ENCODE results near the gene IL1RAPL1.

Gene IL1RAPL1

GRCh38 chrX:28920153-28920943 lies 333.1 kb downstream of the IL1RAPL1 start:
- Mint-ChIP-seq H3K27me3 (no peaks in the 10 kb centered on the region), H3K4me1 (no peaks in the 10 kb centered on the region)

GRCh38 chrX:28922106-28922505 lies 334.9 kb downstream of the IL1RAPL1 start:
- Mint-ChIP-seq H3K36me3 (no peaks in the 10 kb centered on the region), H3K4me1 (no peaks in the 10 kb centered on the region), H3K27me3 (no peaks in the 10 kb centered on the region), H3K9me3 (peaks cover 5% of the 10 kb centered on the region), H3K4me3 (no peak overlapping the region), H3K27ac (no peak overlapping the region)
- no peak for ATAC-seq

More at GRCh38 chrX:28920153-28920943, 333.1 kb downstream of the IL1RAPL1 start:
- no peaks in the 10 kb centered on the region for H3K36me3 Mint-ChIP-seq
- no peak for ATAC-seq
- H3K4me3 Mint-ChIP-seq, result no peak overlapping the region
- H3K27ac Mint-ChIP-seq, result no peak overlapping the region
- peaks cover 3% of the 10 kb centered on the region for H3K9me3 Mint-ChIP-seq

GRCh38 chrX:28946846-28947245 lies 359.6 kb downstream of the IL1RAPL1 start:
- no peak overlapping the region for H3K27ac Mint-ChIP-seq
- H3K27me3 Mint-ChIP-seq, result no peaks in the 10 kb centered on the region
- no peak for ATAC-seq
- H3K4me3 Mint-ChIP-seq, result no peak overlapping the region
- no peaks in the 10 kb centered on the region for H3K4me1 Mint-ChIP-seq
- H3K9me3 Mint-ChIP-seq, result no peaks in the 10 kb centered on the region
- no peaks in the 10 kb centered on the region for H3K36me3 Mint-ChIP-seq

GRCh38 chrX:28960063-28960462 lies 372.8 kb downstream of the IL1RAPL1 start:
- Mint-ChIP-seq H3K9me3 (no peaks in the 10 kb centered on the region), H3K36me3 (no peaks in the 10 kb centered on the region), H3K4me3 (no peak overlapping the region)

GRCh38 chrX:28966331-28966730 lies 379.1 kb downstream of the IL1RAPL1 start:
- Mint-ChIP-seq H3K9me3 (peaks cover 2% of the 10 kb centered on the region), H3K4me3 (no peak overlapping the region), H3K36me3 (no peaks in the 10 kb centered on the region), H3K27me3 (no peaks in the 10 kb centered on the region), H3K27ac (no peak overlapping the region), H3K4me1 (no peaks in the 10 kb centered on the region)
- no peak for ATAC-seq

More at GRCh38 chrX:28960063-28960462, 372.8 kb downstream of the IL1RAPL1 start:
- H3K4me1 Mint-ChIP-seq, result no peaks in the 10 kb centered on the region
- H3K27ac Mint-ChIP-seq, result no peak overlapping the region
- no peaks in the 10 kb centered on the region for H3K27me3 Mint-ChIP-seq
- ATAC-seq, result no peak

GRCh38 chrX:28969126-28969525 lies 381.9 kb downstream of the IL1RAPL1 start:
- Mint-ChIP-seq H3K4me3 (no peak overlapping the region), H3K4me1 (no peaks in the 10 kb centered on the region), H3K9me3 (peaks cover 7% of the 10 kb centered on the region), H3K27ac (no peak overlapping the region), H3K36me3 (no peaks in the 10 kb centered on the region), H3K27me3 (no peaks in the 10 kb centered on the region)
- no peak for ATAC-seq

- H3K27me3 Mint-ChIP-seq, result no peaks in the 10 kb centered on the region
- H3K9me3 Mint-ChIP-seq, result peaks cover 10% of the 10 kb centered on the region
- no peak overlapping the region for H3K27ac Mint-ChIP-seq
- no peak for ATAC-seq
- no peaks in the 10 kb centered on the region for H3K4me1 Mint-ChIP-seq
- H3K36me3 Mint-ChIP-seq, result no peaks in the 10 kb centered on the region
- no peak overlapping the region for H3K4me3 Mint-ChIP-seq
These were observed 392.6 kb downstream of the IL1RAPL1 start for GRCh38 chrX:28979877-28980276.

GRCh38 chrX:28981952-28982351 lies 394.7 kb downstream of the IL1RAPL1 start:
- no peaks in the 10 kb centered on the region for H3K4me1 Mint-ChIP-seq

GRCh38 chrX:28988246-28988645 lies 401.0 kb downstream of the IL1RAPL1 start:
- Mint-ChIP-seq H3K9me3 (peaks cover 4% of the 10 kb centered on the region), H3K36me3 (no peaks in the 10 kb centered on the region), H3K4me1 (no peaks in the 10 kb centered on the region), H3K27me3 (no peaks in the 10 kb centered on the region), H3K27ac (no peak overlapping the region), H3K4me3 (no peak overlapping the region)
- no peak for ATAC-seq

More at GRCh38 chrX:28981952-28982351, 394.7 kb downstream of the IL1RAPL1 start:
- no peaks in the 10 kb centered on the region for H3K27me3 Mint-ChIP-seq
- no peak overlapping the region for H3K27ac Mint-ChIP-seq
- ATAC-seq, result no peak
- H3K36me3 Mint-ChIP-seq, result no peaks in the 10 kb centered on the region
- no peak overlapping the region for H3K4me3 Mint-ChIP-seq
- peaks cover 10% of the 10 kb centered on the region for H3K9me3 Mint-ChIP-seq

- ATAC-seq, result no peak
- Mint-ChIP-seq H3K4me3 (no peak overlapping the region), H3K27me3 (no peaks in the 10 kb centered on the region), H3K36me3 (no peaks in the 10 kb centered on the region), H3K27ac (no peak overlapping the region), H3K4me1 (no peaks in the 10 kb centered on the region), H3K9me3 (no peaks in the 10 kb centered on the region)
These were observed 410.6 kb downstream of the IL1RAPL1 start for GRCh38 chrX:28997706-28998463.

GRCh38 chrX:28998609-28999135 lies 411.4 kb downstream of the IL1RAPL1 start:
- no peaks in the 10 kb centered on the region for H3K36me3 Mint-ChIP-seq
- H3K27me3 Mint-ChIP-seq, result no peaks in the 10 kb centered on the region
- no peak for ATAC-seq
- H3K9me3 Mint-ChIP-seq, result no peaks in the 10 kb centered on the region
- no peak overlapping the region for H3K27ac Mint-ChIP-seq
- H3K4me1 Mint-ChIP-seq, result no peaks in the 10 kb centered on the region
- H3K4me3 Mint-ChIP-seq, result no peak overlapping the region

GRCh38 chrX:29012867-29013266 lies 425.6 kb downstream of the IL1RAPL1 start:
- Mint-ChIP-seq H3K27ac (no peak overlapping the region), H3K27me3 (no peaks in the 10 kb centered on the region), H3K9me3 (no peaks in the 10 kb centered on the region), H3K4me1 (no peaks in the 10 kb centered on the region), H3K36me3 (no peaks in the 10 kb centered on the region), H3K4me3 (no peak overlapping the region)
- ATAC-seq, result no peak

- H3K36me3 Mint-ChIP-seq, result no peaks in the 10 kb centered on the region
These were observed 436.0 kb downstream of the IL1RAPL1 start for GRCh38 chrX:29023207-29023606.

GRCh38 chrX:29024871-29025270 lies 437.6 kb downstream of the IL1RAPL1 start:
- Mint-ChIP-seq H3K4me1 (no peaks in the 10 kb centered on the region), H3K27me3 (no peaks in the 10 kb centered on the region), H3K27ac (no peak overlapping the region), H3K4me3 (no peak overlapping the region), H3K36me3 (no peaks in the 10 kb centered on the region), H3K9me3 (peaks cover 4% of the 10 kb centered on the region)
- ATAC-seq, result no peak

More at GRCh38 chrX:29023207-29023606, 436.0 kb downstream of the IL1RAPL1 start:
- Mint-ChIP-seq H3K4me3 (no peak overlapping the region), H3K9me3 (peaks cover 4% of the 10 kb centered on the region), H3K27me3 (no peaks in the 10 kb centered on the region), H3K4me1 (no peaks in the 10 kb centered on the region), H3K27ac (no peak overlapping the region)
- no peak for ATAC-seq

- ATAC-seq, result no peak
- no peaks in the 10 kb centered on the region for H3K4me1 Mint-ChIP-seq
- H3K27ac Mint-ChIP-seq, result no peak overlapping the region
- H3K9me3 Mint-ChIP-seq, result no peaks in the 10 kb centered on the region
- no peak overlapping the region for H3K4me3 Mint-ChIP-seq
- H3K27me3 Mint-ChIP-seq, result no peaks in the 10 kb centered on the region
- H3K36me3 Mint-ChIP-seq, result no peaks in the 10 kb centered on the region
These were observed 452.3 kb downstream of the IL1RAPL1 start for GRCh38 chrX:29039501-29039900.

Measured in stimulated activated memory B cell treated with anti-CD40 and anti-IgM and Interleukin-4, amounts not matched to agents 10 μg/mL and 1 μg/mL and 100 μg/mL, for 72 hours (primary cell).